IMR-90 (cell line): Measurements from ENCODE around the gene EIF2B5. TPM values are rescaled to one million over a fixed set of nuclear protein-coding genes. Genes with fewer than 3 reads are reported as not detected.

Source experiments
- ATAC-seq: fragments of 200-7000 bp; cut with Tn5 transposase; 2 replicates; pipeline ENCODE4 v1.9.1; 2020; ENCODE audit warnings: low read depth, mild to moderate bottlenecking, moderate library complexity
- BruUV-seq: library from RNA; stranded (reverse); fragments of 400-500 nt; replicated peaks from 2 replicates; lab custom pipeline; 2021; lab: Mats Ljungman, UMichigan
- CTCF ChIA-PET: fragments of 300-600 bp; formaldehyde crosslinking; extraction: SDS; loops from one replicate; lab custom pipeline; 2021; ENCODE audit warnings: antibody characterized with exemption; lab: Yijun Ruan, JAX
- POLR2A ChIA-PET: fragments of 300-600 bp; sonication (Branson Sonifier 250); formaldehyde crosslinking; loops from one replicate; lab custom pipeline; 2022; ENCODE audit warnings: antibody characterized with exemption; ENCODE audit not compliant: unreplicated experiment; lab: Charles Lee
- DNase-seq: peaks from one replicate; pipeline ENCODE4 v3.0.0; 2013
- H2AFZ ChIP-seq: replicated peaks from 2 replicates; pipeline ENCODE3; 2013; ENCODE audit warnings: low read length, mild to moderate bottlenecking; ENCODE audit not compliant: poor library complexity
- H2AK5ac ChIP-seq: 2 replicates; pipeline ENCODE4 v1.6.1; 2013; ENCODE audit warnings: low read depth, low read length, inconsistent platforms
- H2AK9ac ChIP-seq: replicated peaks from 2 replicates; pipeline ENCODE3; 2013; ENCODE audit warnings: mild to moderate bottlenecking, low read depth, low read length, moderate library complexity; ENCODE audit not compliant: poor library complexity
- H2BK120ac ChIP-seq: 2 replicates; pipeline ENCODE4 v1.6.1; 2013; ENCODE audit warnings: low read depth, low read length, inconsistent platforms
- H2BK15ac ChIP-seq: 3 replicates; pipeline ENCODE4 v1.6.1; 2013; ENCODE audit warnings: low read depth, low read length, inconsistent platforms
- H2BK20ac ChIP-seq: 2 replicates; pipeline ENCODE4 v1.6.1; 2013; ENCODE audit warnings: low read depth, mild to moderate bottlenecking, inconsistent platforms, low read length, moderate library complexity
- H2BK5ac ChIP-seq: 2 replicates; pipeline ENCODE4 v1.6.1; 2013; ENCODE audit warnings: mild to moderate bottlenecking, low read depth, low read length, inconsistent platforms; ENCODE audit not compliant: poor library complexity, severe bottlenecking
- H3K14ac ChIP-seq: replicated peaks from 2 replicates; pipeline ENCODE4 v1.6.1; 2013; ENCODE audit warnings: low read depth, low read length, inconsistent platforms
- H3K18ac ChIP-seq: 2 replicates; pipeline ENCODE4 v1.6.1; 2013; ENCODE audit warnings: low read depth, low read length, control low read depth
- H3K23ac ChIP-seq: 2 replicates; pipeline ENCODE4 v1.6.1; 2013; ENCODE audit warnings: low read depth, low read length, inconsistent platforms
- H3K27ac ChIP-seq: 2 replicates; pipeline ENCODE4 v1.5.1; 2013; ENCODE audit warnings: mild to moderate bottlenecking, control low read depth, low read length; ENCODE audit not compliant: insufficient read depth
- H3K27me3 ChIP-seq: 2 replicates; pipeline ENCODE4 v1.6.1; 2013; ENCODE audit warnings: low read length; ENCODE audit not compliant: control insufficient read depth, insufficient read depth
- H3K36me3 ChIP-seq: 2 replicates; pipeline ENCODE4 v1.6.1; 2013; ENCODE audit warnings: low read length, mixed read lengths; ENCODE audit not compliant: control insufficient read depth, insufficient read depth
- H3K4ac ChIP-seq: 2 replicates; pipeline ENCODE4 v1.6.1; 2013; ENCODE audit warnings: low read depth, low read length, inconsistent platforms
- H3K4me1 ChIP-seq: 2 replicates; pipeline ENCODE4 v1.6.1; 2013; ENCODE audit warnings: low read length, mixed read lengths; ENCODE audit not compliant: control insufficient read depth, insufficient read depth
- H3K4me2 ChIP-seq: 2 replicates; pipeline ENCODE4 v1.6.1; 2013; ENCODE audit warnings: low read depth, mild to moderate bottlenecking, control low read depth, low read length, moderate library complexity
- H3K4me3 ChIP-seq: 2 replicates; pipeline ENCODE4 v1.5.1; 2013; ENCODE audit warnings: low read depth, mild to moderate bottlenecking, control low read depth, low read length, moderate library complexity; ENCODE audit not compliant: insufficient read depth
- H3K56ac ChIP-seq: 2 replicates; pipeline ENCODE4 v1.6.1; 2013; ENCODE audit warnings: low read length, inconsistent platforms; ENCODE audit not compliant: insufficient read depth; ENCODE audit errors: extremely low read depth
- H3K79me1 ChIP-seq, 2 experiments: 2 replicates each; pipeline ENCODE4 v1.6.1; 2013; ENCODE audit warnings: low read length in 2 of 2, inconsistent platforms in 1 of 2, low read depth in 1 of 2
- H3K9ac ChIP-seq: 2 replicates; pipeline ENCODE4 v1.6.1; 2013; ENCODE audit warnings: low read depth, low read length, control low read depth
- H3K9me1 ChIP-seq: 2 replicates; pipeline ENCODE4 v1.6.1; 2013; ENCODE audit warnings: low read length, inconsistent platforms; ENCODE audit not compliant: insufficient read depth
- H3K9me3 ChIP-seq: 2 replicates; pipeline ENCODE4 v1.6.1; 2013; ENCODE audit warnings: low read length; ENCODE audit not compliant: control insufficient read depth, insufficient read depth
- H4K20me1 ChIP-seq: 2 replicates; pipeline ENCODE4 v1.6.1; 2013; ENCODE audit warnings: low read length, inconsistent platforms; ENCODE audit not compliant: insufficient read depth
- H4K5ac ChIP-seq: 2 replicates; pipeline ENCODE4 v1.6.1; 2013; ENCODE audit warnings: mild to moderate bottlenecking, low read depth, low read length, control low read depth
- H4K8ac ChIP-seq, 2 experiments: 2 replicates each; pipeline ENCODE4 v1.6.1; 2013; ENCODE audit warnings: low read depth in 2 of 2, low read length in 2 of 2, control low read depth in 1 of 2, inconsistent platforms in 1 of 2
- H4K91ac ChIP-seq: 2 replicates; pipeline ENCODE4 v1.6.1; 2013; ENCODE audit warnings: low read depth, low read length, inconsistent platforms; ENCODE audit not compliant: insufficient read depth
- CEBPB ChIP-seq: IDR thresholded peaks from 2 replicates; pipeline ENCODE4 v1.6.1; 2012; ENCODE audit warnings: low read depth, low read length, improper control_type of control experiment
- FOS ChIP-seq: fragments of 150-350 bp; IDR thresholded peaks from 2 replicates; pipeline ENCODE4 v1.6.1; 2016; ENCODE audit warnings: low read depth, low read length
- MAFK ChIP-seq: IDR thresholded peaks from 2 replicates; pipeline ENCODE4 v1.6.1; 2012; ENCODE audit warnings: low read depth, low read length, improper control_type of control experiment
- MAZ ChIP-seq: IDR thresholded peaks from 2 replicates; pipeline ENCODE4 v1.6.1; 2012; ENCODE audit warnings: low read depth, mild to moderate bottlenecking, low read length, improper control_type of control experiment, moderate library complexity, borderline replicate concordance
- MXI1 ChIP-seq: IDR thresholded peaks from 2 replicates; pipeline ENCODE4 v1.6.1; 2012; ENCODE audit warnings: low read depth, mild to moderate bottlenecking, low read length, moderate library complexity, borderline replicate concordance
- RAD21 ChIP-seq: IDR thresholded peaks from 2 replicates; pipeline ENCODE4 v1.6.1; 2012; ENCODE audit warnings: low read length, improper control_type of control experiment
- RCOR1 ChIP-seq: IDR thresholded peaks from 2 replicates; pipeline ENCODE4 v1.6.1; 2012; ENCODE audit warnings: mild to moderate bottlenecking, low read length, improper control_type of control experiment; ENCODE audit not compliant: insufficient replicate concordance
- RFX5 ChIP-seq: IDR thresholded peaks from 2 replicates; pipeline ENCODE4 v1.8.0; 2012; ENCODE audit warnings: low read depth, mild to moderate bottlenecking, low read length, moderate library complexity
- WGBS, 2 experiments: methylation state at CpG; one replicate each; pipeline versions ENCODE4 v1.1.5 to v1.1.7; 2013; ENCODE audit warnings: missing lambda C conversion rate in 2 of 2; ENCODE audit not compliant: insufficient read length in 1 of 2; ENCODE audit errors: extremely low coverage in 2 of 2; 5-methylcytosine and 5-hydroxymethylcytosine counted together
- dilution Hi-C: fragments of 300-500 bp; cut with HindIII; formaldehyde crosslinking; loops from one replicate; pipeline ENCODE4 v1.14.3; 2018; ENCODE audit warnings: low sequenced_read_pairs; ENCODE audit not compliant: unreplicated experiment
- in situ Hi-C: fragments of 300-500 bp; cut with MboI; formaldehyde crosslinking; loops from 3 replicates; pipeline ENCODE4 v1.14.3; 2019; ENCODE audit warnings: low sequenced_read_pairs, inconsistent platforms, mixed read lengths
- intact Hi-C: fragments of 100-400 bp; cut with micrococcal nuclease; formaldehyde crosslinking; loops from 2 replicates; pipeline ENCODE4 v1.10.0; 2022
- polyA plus RNA-seq, 3 experiments: library from polyadenylated mRNA; depleted of rRNA; stranded (reverse); fragments of >200 nt; gene quantifications; 2 replicates each; pipeline ENCODE4 v1.2.3, GENCODE V29; 2012; ENCODE audit warnings: low replicate concordance in 1 of 3
- total RNA-seq: library from RNA; depleted of rRNA; stranded (reverse); fragments of >200 nt; gene quantifications from 2 replicates; pipeline ENCODE4 v1.2.3, GENCODE V29; 2012
- TF ChIP-seq, protein P1 (sequence below): conservative IDR thresholded peaks from 2 replicates; pipeline ENCODE4 v1.5.1; 2012; ENCODE audit warnings: mild to moderate bottlenecking, low read depth, low read length, improper control_type of control experiment
- TF ChIP-seq, protein P2 (sequence below): fragments of 150-350 bp; IDR thresholded peaks from 2 replicates; pipeline ENCODE4 v1.6.1; 2016; ENCODE audit warnings: low read depth, mild to moderate bottlenecking, low read length, moderate library complexity, borderline replicate concordance
- TF ChIP-seq, protein P3 (sequence below): fragments of 150-350 bp; IDR thresholded peaks from 2 replicates; pipeline ENCODE4 v1.6.1; 2017; ENCODE audit warnings: mild to moderate bottlenecking, antibody characterized with exemption, low read length, low read depth

Gene EIF2B5
- total and polyA plus RNA-seq, 2 of the 4 experiments (the other 2 are of a cell fraction) = 31.7 to 37.6 TPM

DNA sequence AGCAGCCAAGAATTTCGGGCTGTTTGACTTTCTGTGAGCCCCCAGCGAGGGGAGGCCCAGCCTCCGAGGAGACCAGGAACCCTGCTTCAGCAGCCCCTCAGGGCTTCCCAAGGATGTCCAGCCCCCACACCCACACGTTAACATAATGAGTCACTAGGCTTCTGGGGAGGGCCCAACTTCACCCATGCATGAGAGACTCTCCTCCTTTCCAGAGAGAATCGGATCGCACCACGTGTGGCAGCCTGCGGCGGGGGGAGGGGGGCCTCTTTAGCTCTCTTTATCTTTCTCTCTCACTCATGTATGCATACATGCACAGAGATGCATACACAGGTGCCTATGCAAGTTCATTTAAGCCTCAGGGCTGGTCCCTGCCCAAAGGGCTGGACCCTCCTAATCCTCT is 36.4 kb downstream of the EIF2B5 start:
- Histone ChIP-seq H3K36me3 (peaks cover 50% of the 10 kb centered on the region), H3K4me3 (no peak overlapping the region), H4K8ac (no peak overlapping the region), H3K79me1 (peaks cover 15 to 59% of the 10 kb centered on the region in 2 experiments), H2BK5ac (peak overlapping the region; percentile 25), H3K4me2 (no peak overlapping the region), H3K9me3 (no peaks in the 10 kb centered on the region), H4K5ac (no peak overlapping the region), H3K27ac (0 out of 2 replicates have a peak overlapping the region, but pooled peaks have one; percentile 18), H2AK5ac (no peak overlapping the region), H3K18ac (no peak overlapping the region), H3K23ac (no peak overlapping the region), H4K20me1 (peaks cover 36% of the 10 kb centered on the region), H2AFZ (no peak overlapping the region), H3K27me3 (no peaks in the 10 kb centered on the region), H2BK15ac (no peak overlapping the region), H3K14ac (no peak overlapping the region), H3K9ac (no peak overlapping the region), H3K9me1 (peaks cover 26% of the 10 kb centered on the region), H4K91ac (no peak overlapping the region), H3K56ac (no peak overlapping the region), H2AK9ac (peak overlapping the region; percentile 76), H2BK20ac (no peak overlapping the region), H3K4ac (peak overlapping the region; percentile 43; the same call in 1 of the 2 replicates), H3K4me1 (peaks cover 18% of the 10 kb centered on the region), H2BK120ac (no peak overlapping the region)
- POLR2A ChIA-PET = no interaction called here
- in situ Hi-C loops = no loop called here
- CTCF ChIA-PET = no interaction called here
- peak; percentile 56 for DNase-seq
- WGBS, 2 experiments = 65% methylated on average over 6 of the region's 9 CpGs; no CpG with 5 or more reads in 1 of the 2 experiments
- no TSS peak for BruUV-seq
- intact Hi-C loops = no loop called here
- ATAC-seq = no peak
- TF ChIP-seq, protein P1, sequence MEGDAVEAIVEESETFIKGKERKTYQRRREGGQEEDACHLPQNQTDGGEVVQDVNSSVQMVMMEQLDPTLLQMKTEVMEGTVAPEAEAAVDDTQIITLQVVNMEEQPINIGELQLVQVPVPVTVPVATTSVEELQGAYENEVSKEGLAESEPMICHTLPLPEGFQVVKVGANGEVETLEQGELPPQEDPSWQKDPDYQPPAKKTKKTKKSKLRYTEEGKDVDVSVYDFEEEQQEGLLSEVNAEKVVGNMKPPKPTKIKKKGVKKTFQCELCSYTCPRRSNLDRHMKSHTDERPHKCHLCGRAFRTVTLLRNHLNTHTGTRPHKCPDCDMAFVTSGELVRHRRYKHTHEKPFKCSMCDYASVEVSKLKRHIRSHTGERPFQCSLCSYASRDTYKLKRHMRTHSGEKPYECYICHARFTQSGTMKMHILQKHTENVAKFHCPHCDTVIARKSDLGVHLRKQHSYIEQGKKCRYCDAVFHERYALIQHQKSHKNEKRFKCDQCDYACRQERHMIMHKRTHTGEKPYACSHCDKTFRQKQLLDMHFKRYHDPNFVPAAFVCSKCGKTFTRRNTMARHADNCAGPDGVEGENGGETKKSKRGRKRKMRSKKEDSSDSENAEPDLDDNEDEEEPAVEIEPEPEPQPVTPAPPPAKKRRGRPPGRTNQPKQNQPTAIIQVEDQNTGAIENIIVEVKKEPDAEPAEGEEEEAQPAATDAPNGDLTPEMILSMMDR = no peak
- no peak for TF ChIP-seq FOS
- no peak for TF ChIP-seq MXI1
- peak; percentile 42; the same call in 1 of the 2 replicates for TF ChIP-seq MAZ
- TF ChIP-seq CEBPB = no peak
- no peak for TF ChIP-seq MAFK
- TF ChIP-seq, protein P2, sequence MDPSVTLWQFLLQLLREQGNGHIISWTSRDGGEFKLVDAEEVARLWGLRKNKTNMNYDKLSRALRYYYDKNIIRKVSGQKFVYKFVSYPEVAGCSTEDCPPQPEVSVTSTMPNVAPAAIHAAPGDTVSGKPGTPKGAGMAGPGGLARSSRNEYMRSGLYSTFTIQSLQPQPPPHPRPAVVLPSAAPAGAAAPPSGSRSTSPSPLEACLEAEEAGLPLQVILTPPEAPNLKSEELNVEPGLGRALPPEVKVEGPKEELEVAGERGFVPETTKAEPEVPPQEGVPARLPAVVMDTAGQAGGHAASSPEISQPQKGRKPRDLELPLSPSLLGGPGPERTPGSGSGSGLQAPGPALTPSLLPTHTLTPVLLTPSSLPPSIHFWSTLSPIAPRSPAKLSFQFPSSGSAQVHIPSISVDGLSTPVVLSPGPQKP = no peak
- no peak for TF ChIP-seq RCOR1
- TF ChIP-seq, protein P3, sequence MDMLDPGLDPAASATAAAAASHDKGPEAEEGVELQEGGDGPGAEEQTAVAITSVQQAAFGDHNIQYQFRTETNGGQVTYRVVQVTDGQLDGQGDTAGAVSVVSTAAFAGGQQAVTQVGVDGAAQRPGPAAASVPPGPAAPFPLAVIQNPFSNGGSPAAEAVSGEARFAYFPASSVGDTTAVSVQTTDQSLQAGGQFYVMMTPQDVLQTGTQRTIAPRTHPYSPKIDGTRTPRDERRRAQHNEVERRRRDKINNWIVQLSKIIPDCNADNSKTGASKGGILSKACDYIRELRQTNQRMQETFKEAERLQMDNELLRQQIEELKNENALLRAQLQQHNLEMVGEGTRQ = peak; percentile 56; the same call in 1 of the 2 replicates
- no peak for TF ChIP-seq RFX5
- no peak for TF ChIP-seq RAD21
- dilution Hi-C loops = no loop called here
